ENCODE data around the gene JAK1. TPM values are rescaled to one million over a fixed set of nuclear protein-coding genes. Genes with fewer than 3 reads are reported as not detected.

Gene JAK1
- total RNA-seq, 1 experiment from 2014 or later: 339 TPM

DNA sequence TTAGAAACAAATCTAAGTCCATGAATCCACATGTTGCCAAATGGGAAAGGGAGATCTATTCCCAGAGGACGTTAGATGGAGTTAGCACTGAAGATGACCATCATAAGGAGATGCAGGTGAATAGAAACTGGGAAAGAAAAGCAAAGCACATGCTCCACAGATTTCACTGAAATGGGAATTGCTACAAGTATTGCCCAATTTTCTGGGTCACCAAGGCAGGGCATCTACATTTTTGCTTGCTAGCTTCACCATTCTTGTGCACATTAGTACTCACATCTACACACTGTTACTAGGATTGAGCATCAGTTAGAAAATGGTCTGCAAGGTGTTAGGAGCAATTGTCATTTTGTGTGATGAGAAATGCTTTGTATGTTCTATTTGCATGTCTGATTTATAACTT lies 99.1 kb downstream of the JAK1 start:
- Histone ChIP-seq H3K4me1 (ENCODE audit: insufficient read depth, low read length, poor library complexity, severe bottlenecking) (peaks cover 11% of the 10 kb centered on the region), H3K27ac (ENCODE audit: low read depth, low read length, poor library complexity, severe bottlenecking) (no peak overlapping the region), H3K4me3 (ENCODE audit: low read depth, low read length, poor library complexity, severe bottlenecking) (no peak overlapping the region), H3K36me3 (ENCODE audit: insufficient read depth, low read length, poor library complexity, severe bottlenecking) (peaks cover 96% of the 10 kb centered on the region), H3K27me3 (replicated peaks; ENCODE audit: insufficient read depth, low read depth, low read length, poor library complexity) (no peaks in the 10 kb centered on the region), H3K9me3 (ENCODE audit: low read depth, low read length, poor library complexity, severe bottlenecking) (no peaks in the 10 kb centered on the region)
- TF ChIP-seq EZH2 (IDR thresholded peaks at IDR 0.05; ENCODE audit: borderline replicate concordance, low read depth, low read length, poor library complexity, severe bottlenecking): no peak
- TF ChIP-seq, protein P1, sequence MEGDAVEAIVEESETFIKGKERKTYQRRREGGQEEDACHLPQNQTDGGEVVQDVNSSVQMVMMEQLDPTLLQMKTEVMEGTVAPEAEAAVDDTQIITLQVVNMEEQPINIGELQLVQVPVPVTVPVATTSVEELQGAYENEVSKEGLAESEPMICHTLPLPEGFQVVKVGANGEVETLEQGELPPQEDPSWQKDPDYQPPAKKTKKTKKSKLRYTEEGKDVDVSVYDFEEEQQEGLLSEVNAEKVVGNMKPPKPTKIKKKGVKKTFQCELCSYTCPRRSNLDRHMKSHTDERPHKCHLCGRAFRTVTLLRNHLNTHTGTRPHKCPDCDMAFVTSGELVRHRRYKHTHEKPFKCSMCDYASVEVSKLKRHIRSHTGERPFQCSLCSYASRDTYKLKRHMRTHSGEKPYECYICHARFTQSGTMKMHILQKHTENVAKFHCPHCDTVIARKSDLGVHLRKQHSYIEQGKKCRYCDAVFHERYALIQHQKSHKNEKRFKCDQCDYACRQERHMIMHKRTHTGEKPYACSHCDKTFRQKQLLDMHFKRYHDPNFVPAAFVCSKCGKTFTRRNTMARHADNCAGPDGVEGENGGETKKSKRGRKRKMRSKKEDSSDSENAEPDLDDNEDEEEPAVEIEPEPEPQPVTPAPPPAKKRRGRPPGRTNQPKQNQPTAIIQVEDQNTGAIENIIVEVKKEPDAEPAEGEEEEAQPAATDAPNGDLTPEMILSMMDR (conservative IDR thresholded peaks at IDR 0.05; ENCODE audit: low read depth, low read length): no peak
- CTCF ChIA-PET: no interaction called here
- intact Hi-C loops (cut with micrococcal nuclease; ENCODE audit: unreplicated experiment): no loop called here
- DNase-seq (ENCODE audit: low spot score): no peak
- no TSS peak for BruUV-seq (replicated peaks)
- POLR2A ChIA-PET (ENCODE audit: low non-redundant PET): no interaction called here

DNA sequence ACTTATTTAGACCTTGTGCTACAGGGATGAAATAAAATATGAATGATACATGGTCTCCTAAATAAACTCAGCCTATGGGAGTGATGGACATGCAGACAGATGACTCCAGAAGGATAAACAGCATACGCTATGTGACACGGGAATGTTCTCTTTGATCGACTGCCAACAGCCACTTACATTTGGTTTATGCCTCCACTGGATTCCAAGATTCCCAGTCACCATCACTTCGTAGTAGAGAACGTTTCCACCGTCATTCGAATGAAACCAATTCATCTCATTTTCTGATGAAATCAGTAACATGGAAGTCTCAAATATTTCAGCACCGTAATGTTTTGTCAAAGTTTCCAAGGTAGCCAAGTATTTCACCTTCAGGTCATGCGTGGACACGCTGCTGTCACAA lies 99.7 kb downstream of the JAK1 start:
- intact Hi-C loops (cut with micrococcal nuclease; ENCODE audit: unreplicated experiment): no loop called here
- POLR2A ChIA-PET (ENCODE audit: low non-redundant PET): no interaction called here
- H3K36me3 ChIP-seq (ENCODE audit: insufficient read depth, low read length, poor library complexity, severe bottlenecking): peaks cover 96% of the 10 kb centered on the region

GRCh38 chr1:64865105-64865757 lies 101.1 kb downstream of the JAK1 start:
- H3K4me3 ChIP-seq (ENCODE audit: low read depth, low read length, poor library complexity, severe bottlenecking): no peak overlapping the region
- peaks cover 93% of the 10 kb centered on the region for H3K36me3 ChIP-seq (ENCODE audit: insufficient read depth, low read length, poor library complexity, severe bottlenecking)
- CTCF ChIA-PET: no interaction called here
- no TSS peak for BruUV-seq (replicated peaks)
- TF ChIP-seq EZH2 (IDR thresholded peaks at IDR 0.05; ENCODE audit: borderline replicate concordance, low read depth, low read length, poor library complexity, severe bottlenecking): no peak
- TF ChIP-seq, protein P1 (conservative IDR thresholded peaks at IDR 0.05; ENCODE audit: low read depth, low read length): no peak
- no peaks in the 10 kb centered on the region for H3K9me3 ChIP-seq (ENCODE audit: low read depth, low read length, poor library complexity, severe bottlenecking)
- intact Hi-C loops (cut with micrococcal nuclease; ENCODE audit: unreplicated experiment): no loop called here
- peak overlapping the region; percentile 70 for H3K27ac ChIP-seq (ENCODE audit: low read depth, low read length, poor library complexity, severe bottlenecking)
- no peak for DNase-seq (ENCODE audit: low spot score)
- H3K27me3 ChIP-seq (replicated peaks; ENCODE audit: insufficient read depth, low read depth, low read length, poor library complexity): no peaks in the 10 kb centered on the region
- H3K4me1 ChIP-seq (ENCODE audit: insufficient read depth, low read length, poor library complexity, severe bottlenecking): peaks cover 11% of the 10 kb centered on the region
- POLR2A ChIA-PET (ENCODE audit: low non-redundant PET): interaction anchor here (0.6 kb wide), 1 partner anchor 286 kb away, joined by 4 read pairs; no protein-coding TSS in a partner anchor

More for the DNA sequence above, 99.7 kb downstream of the JAK1 start:
- Histone ChIP-seq H3K27ac (ENCODE audit: low read depth, low read length, poor library complexity, severe bottlenecking) (no peak overlapping the region), H3K4me1 (ENCODE audit: insufficient read depth, low read length, poor library complexity, severe bottlenecking) (peaks cover 11% of the 10 kb centered on the region), H3K27me3 (replicated peaks; ENCODE audit: insufficient read depth, low read depth, low read length, poor library complexity) (no peaks in the 10 kb centered on the region), H3K9me3 (ENCODE audit: low read depth, low read length, poor library complexity, severe bottlenecking) (no peaks in the 10 kb centered on the region), H3K4me3 (ENCODE audit: low read depth, low read length, poor library complexity, severe bottlenecking) (no peak overlapping the region)
- TF ChIP-seq, protein P1 (conservative IDR thresholded peaks at IDR 0.05; ENCODE audit: low read depth, low read length): no peak
- no peak for TF ChIP-seq EZH2 (IDR thresholded peaks at IDR 0.05; ENCODE audit: borderline replicate concordance, low read depth, low read length, poor library complexity, severe bottlenecking)
- CTCF ChIA-PET: no interaction called here
- no peak for DNase-seq (ENCODE audit: low spot score)
- no TSS peak for BruUV-seq (replicated peaks)
